H9 (cell line): ENCODE measurements around the gene TMEM61. TPM values are rescaled to one million over a fixed set of nuclear protein-coding genes. Genes with fewer than 3 reads are reported as not detected.

Experiments used
- DNase-seq: peaks from one replicate; pipeline ENCODE4 v3.0.0-alpha.2; 2017
- H2AFZ ChIP-seq: one replicate; pipeline ENCODE4 v1.6.1; 2013; ENCODE audit warnings: mild to moderate bottlenecking, low read length, control low read depth, moderate library complexity
- H2AK5ac ChIP-seq: 2 replicates; pipeline ENCODE4 v1.6.1; 2013; ENCODE audit warnings: low read length, control low read depth, mixed read lengths; ENCODE audit not compliant: insufficient read length
- H2BK120ac ChIP-seq: one replicate; pipeline ENCODE4 v1.6.1; 2013; ENCODE audit warnings: low read depth, mild to moderate bottlenecking, low read length, control low read depth, inconsistent platforms; ENCODE audit not compliant: poor library complexity, severe bottlenecking
- H2BK12ac ChIP-seq: 2 replicates; pipeline ENCODE4 v1.6.1; 2013; ENCODE audit warnings: low read length, control low read depth, mixed read lengths, low read depth; ENCODE audit not compliant: insufficient read length
- H2BK15ac ChIP-seq: 2 replicates; pipeline ENCODE4 v1.6.1; 2013; ENCODE audit warnings: low read depth, low read length, control low read depth
- H2BK20ac ChIP-seq: one replicate; pipeline ENCODE4 v1.6.1; 2013; ENCODE audit warnings: low read depth, mild to moderate bottlenecking, low read length, control low read depth, inconsistent platforms; ENCODE audit not compliant: poor library complexity, severe bottlenecking
- H2BK5ac ChIP-seq: 2 replicates; pipeline ENCODE4 v1.6.1; 2013; ENCODE audit warnings: low read length, control low read depth, mixed read lengths; ENCODE audit not compliant: insufficient read length
- H3K14ac ChIP-seq: 2 replicates; pipeline ENCODE4 v1.6.1; 2013; ENCODE audit warnings: low read length, control low read depth; ENCODE audit not compliant: insufficient read depth
- H3K18ac ChIP-seq: 2 replicates; pipeline ENCODE4 v1.6.1; 2013; ENCODE audit warnings: low read depth, mild to moderate bottlenecking, mixed read lengths, low read length, control low read depth; ENCODE audit not compliant: insufficient read length
- H3K23ac ChIP-seq: 2 replicates; pipeline ENCODE4 v1.6.1; 2013; ENCODE audit warnings: low read length, control low read depth, mixed read lengths, low read depth; ENCODE audit not compliant: insufficient read length
- H3K23me2 ChIP-seq: 2 replicates; pipeline ENCODE4 v1.6.1; 2013; ENCODE audit warnings: low read depth, mild to moderate bottlenecking, mixed read lengths, low read length, control low read depth; ENCODE audit not compliant: insufficient read length, poor library complexity, severe bottlenecking
- H3K27ac ChIP-seq: 2 replicates; pipeline ENCODE4 v1.5.1; 2013; ENCODE audit warnings: low read length, control low read depth, mixed read lengths, low read depth; ENCODE audit not compliant: insufficient read length
- H3K27me3 ChIP-seq: 2 replicates; pipeline ENCODE4 v1.6.1; 2013; ENCODE audit warnings: low read length, control low read depth, inconsistent platforms; ENCODE audit not compliant: insufficient read depth
- H3K4ac ChIP-seq: 2 replicates; pipeline ENCODE4 v1.6.1; 2013; ENCODE audit warnings: low read depth, mild to moderate bottlenecking, control low read depth, inconsistent platforms, low read length, moderate library complexity
- H3K4me1 ChIP-seq: 2 replicates; pipeline ENCODE4 v1.6.1; 2013; ENCODE audit warnings: low read length, control low read depth, inconsistent platforms; ENCODE audit not compliant: insufficient read depth
- H3K4me2 ChIP-seq: 2 replicates; pipeline ENCODE4 v1.6.1; 2013; ENCODE audit warnings: low read length, control low read depth, mixed read lengths; ENCODE audit not compliant: insufficient read length, insufficient read depth
- H3K56ac ChIP-seq: 2 replicates; pipeline ENCODE4 v1.6.1; 2013; ENCODE audit warnings: low read depth, mild to moderate bottlenecking, mixed read lengths, low read length, control low read depth; ENCODE audit not compliant: insufficient read length
- H3K79me1 ChIP-seq: 2 replicates; pipeline ENCODE4 v1.6.1; 2013; ENCODE audit warnings: low read depth, mild to moderate bottlenecking, moderate library complexity, low read length, control low read depth, inconsistent platforms; ENCODE audit not compliant: insufficient read depth, poor library complexity, severe bottlenecking
- H3K79me2 ChIP-seq: 2 replicates; pipeline ENCODE4 v1.6.1; 2013; ENCODE audit warnings: low read length, control low read depth, inconsistent platforms; ENCODE audit not compliant: insufficient read depth
- H3K9ac ChIP-seq: 2 replicates; pipeline ENCODE4 v1.6.1; 2013; ENCODE audit warnings: low read length, control low read depth, mixed read lengths; ENCODE audit not compliant: insufficient read length; ENCODE audit errors: extremely low read depth
- H3K9me3 ChIP-seq: one replicate; pipeline ENCODE4 v1.6.1; 2013; ENCODE audit warnings: low read depth, low read length, inconsistent platforms; ENCODE audit not compliant: control insufficient read depth
- H3T11ph ChIP-seq: one replicate; pipeline ENCODE4 v1.6.1; 2013; ENCODE audit warnings: mild to moderate bottlenecking, low read length, control low read depth, inconsistent platforms
- H4K20me1 ChIP-seq: one replicate; pipeline ENCODE4 v1.6.1; 2013; ENCODE audit not compliant: control insufficient read depth, insufficient read length, insufficient read depth
- H4K5ac ChIP-seq: 2 replicates; pipeline ENCODE4 v1.6.1; 2013; ENCODE audit warnings: low read depth, mild to moderate bottlenecking, mixed read lengths, low read length, control low read depth; ENCODE audit not compliant: insufficient read length
- H4K8ac ChIP-seq: replicated peaks from 2 replicates; pipeline ENCODE4 v1.6.1; 2013; ENCODE audit warnings: low read length, control low read depth, mixed read lengths, low read depth; ENCODE audit not compliant: insufficient read length
- H4K91ac ChIP-seq: 2 replicates; pipeline ENCODE4 v1.6.1; 2013; ENCODE audit warnings: low read depth, mild to moderate bottlenecking, moderate library complexity, mixed read lengths, low read length, control low read depth; ENCODE audit not compliant: insufficient read length
- H3K27ac Mint-ChIP-seq, 3 experiments: 2 replicates in 2 of 3; 3 replicates in 1 of 3; pipeline ENCODE4 v1.8.0; 2020 to 2021; ENCODE audit warnings: mixed read lengths in 3 of 3, mild to moderate bottlenecking in 1 of 3, moderate library complexity in 1 of 3
- H3K27me3 Mint-ChIP-seq: 2 replicates; pipeline ENCODE4 v1.8.0; 2021; ENCODE audit warnings: low read depth, mild to moderate bottlenecking, moderate library complexity, mixed read lengths
- H3K36me3 Mint-ChIP-seq, 3 experiments: 2 replicates in 2 of 3; 3 replicates in 1 of 3; pipeline ENCODE4 v1.8.0; 2020 to 2021; ENCODE audit warnings: low read depth in 3 of 3, mixed read lengths in 3 of 3; ENCODE audit not compliant: insufficient read depth in 1 of 3
- H3K4me1 Mint-ChIP-seq, 2 experiments: 2 replicates each; pipeline ENCODE4 v1.8.0; 2020; ENCODE audit warnings: mixed read lengths in 2 of 2
- H3K4me3 Mint-ChIP-seq, 2 experiments: 2 replicates in 1 of 2; 3 replicates in 1 of 2; pipeline ENCODE4 v1.8.0; 2020 to 2021; ENCODE audit warnings: mild to moderate bottlenecking in 2 of 2, mixed read lengths in 2 of 2, moderate library complexity in 1 of 2
- H3K9me3 Mint-ChIP-seq, 2 experiments: 2 replicates in 1 of 2; 3 replicates in 1 of 2; pipeline ENCODE4 v1.8.0; 2020; ENCODE audit warnings: mild to moderate bottlenecking in 2 of 2, mixed read lengths in 2 of 2, moderate library complexity in 1 of 2
- CTCF ChIP-seq: fragments of 200-600 bp; sonication (generic); conservative IDR thresholded peaks from 3 replicates; pipeline ENCODE4 v1.8.0; 2021; ENCODE audit warnings: antibody characterized with exemption, mild to moderate bottlenecking
- WGBS: extraction: QIAGEN DNeasy Blood & Tissue Kit; methylation state at CpG from one replicate; pipeline ENCODE4 v1.1.7; 2013; ENCODE audit warnings: missing lambda C conversion rate, low lambda C conversion rate, mixed read lengths; ENCODE audit not compliant: insufficient read length; ENCODE audit errors: extremely low coverage; 5-methylcytosine and 5-hydroxymethylcytosine counted together
- total RNA-seq: library from RNA; stranded (reverse); gene quantifications from 2 replicates; pipeline ENCODE4 v1.2.1, GENCODE V29; 2021

Gene TMEM61
- total RNA-seq, 1 experiment from 2014 or later: 0.61 TPM

- H3K4me1 Mint-ChIP-seq: peaks cover 43 to 49% of the 10 kb centered on the region in 2 experiments
- Histone ChIP-seq H2BK12ac (no peak overlapping the region), H3K4ac (no peak overlapping the region), H2AFZ (no peak overlapping the region), H2BK5ac (no peak overlapping the region), H3K79me1 (no peaks in the 10 kb centered on the region), H3K56ac (no peak overlapping the region), H3K79me2 (no peaks in the 10 kb centered on the region), H2BK15ac (no peak overlapping the region), H2BK120ac (no peak overlapping the region), H3K27me3 (peaks cover 15% of the 10 kb centered on the region; the same call in 1 of the 2 replicates), H4K8ac (no peak overlapping the region), H3K9me3 (no peaks in the 10 kb centered on the region), H3K9ac (no peak overlapping the region), H3K4me2 (peak overlapping the region; percentile 39), H2AK5ac (no peak overlapping the region), H3K14ac (no peak overlapping the region), H3K18ac (no peak overlapping the region), H3K4me1 (peaks cover 14% of the 10 kb centered on the region; the same call in 1 of the 2 replicates), H3K23ac (no peak overlapping the region), H3K23me2 (peaks cover 7% of the 10 kb centered on the region), H3K27ac (no peak overlapping the region), H4K20me1 (no peaks in the 10 kb centered on the region), H2BK20ac (no peak overlapping the region), H4K91ac (no peak overlapping the region), H3T11ph (no peak overlapping the region), H4K5ac (no peak overlapping the region)
- no peaks in the 10 kb centered on the region; a peak in 1 of 5 replicates for H3K9me3 Mint-ChIP-seq
- H3K36me3 Mint-ChIP-seq: no peaks in the 10 kb centered on the region
- DNase-seq: peak; percentile 64
- H3K27ac Mint-ChIP-seq: peak overlapping the region; percentile 4 to 29 (median 9); a peak in 4 of 7 replicates
- H3K27me3 Mint-ChIP-seq: peaks cover 54% of the 10 kb centered on the region
- TF ChIP-seq CTCF: no peak
- no CpG with 5 or more reads among the region's 12 CpGs for WGBS
- peak overlapping the region in 1 of 2 experiments; percentile 40; a peak in 2 of 5 replicates for H3K4me3 Mint-ChIP-seq
Observed at GRCh38 chr1:54995013-54995760, 14.8 kb downstream of the TMEM61 start.
